CD4-positive, alpha-beta T cell (primary cell): ENCODE results near the gene NIPAL1. TPM values are rescaled to one million over a fixed set of nuclear protein-coding genes. Genes with fewer than 3 reads are reported as not detected.
A peak's percentile ranks its signal among the peaks of the same experiment; 100 is the strongest.

ENCODE experiments used
- ATAC-seq: fragments of 200-7000 bp; cut with Tn5 transposase; one replicate; pipeline ENCODE4 v1.10.0; 2022; ENCODE audit warnings: mild to moderate bottlenecking; ENCODE audit not compliant: poor library complexity
- CTCF ChIA-PET: fragments of 350-600 bp; sonication (Branson Sonifier 250); formaldehyde crosslinking; loops from one replicate; lab custom pipeline; 2021; ENCODE audit warnings: antibody characterized with exemption, inconsistent platforms; lab: Charles Lee
- POLR2A ChIA-PET: fragments of 350-600 bp; sonication (Branson Sonifier 250); formaldehyde crosslinking; loops from one replicate; lab custom pipeline; 2021; ENCODE audit warnings: antibody characterized with exemption, inconsistent platforms; lab: Charles Lee
- DNase-seq, 14 experiments: peaks; one replicate each; pipeline ENCODE4 v3.0.0-alpha.2; 2013 to 2020; ENCODE audit warnings: mixed read lengths in 2 of 14
- H3K27ac ChIP-seq, 2 donors: one replicate each; pipeline versions ENCODE4 v1.5.1 to v1.7.0; 2013; ENCODE audit warnings: low read length in 2 of 2, low read depth in 1 of 2, mild to moderate bottlenecking in 1 of 2
- H3K27me3 ChIP-seq, 2 experiments: 1 replicate in 1 of 2; 2 replicates in 1 of 2; pipeline versions ENCODE4 v1.6.1 to v1.7.0; 2013; ENCODE audit warnings: low read length in 2 of 2, control low read depth in 1 of 2, mild to moderate bottlenecking in 1 of 2, moderate library complexity in 1 of 2; ENCODE audit not compliant: insufficient read depth in 2 of 2, control insufficient read depth in 1 of 2
- H3K36me3 ChIP-seq: one replicate; pipeline ENCODE4 v1.6.1; 2013; ENCODE audit warnings: low read length, control low read depth; ENCODE audit not compliant: insufficient read depth
- H3K4me1 ChIP-seq: one replicate; pipeline ENCODE4 v1.6.1; 2013; ENCODE audit warnings: low read length, control low read depth; ENCODE audit not compliant: insufficient read depth
- H3K4me3 ChIP-seq: one replicate; pipeline ENCODE4 v1.5.1; 2013; ENCODE audit warnings: mild to moderate bottlenecking, low read length, moderate library complexity
- H3K9me3 ChIP-seq, 2 experiments: 1 replicate in 1 of 2; 2 replicates in 1 of 2; pipeline versions ENCODE4 v1.6.1 to v1.7.0; 2013; ENCODE audit warnings: low read length in 2 of 2, mild to moderate bottlenecking in 2 of 2, control low read depth in 1 of 2, moderate library complexity in 1 of 2; ENCODE audit not compliant: control insufficient read depth in 1 of 2, insufficient read depth in 1 of 2
- H3K27ac Mint-ChIP-seq: one replicate; pipeline ENCODE4 v1.8.0; 2020; ENCODE audit warnings: mixed read lengths
- H3K27me3 Mint-ChIP-seq: one replicate; pipeline ENCODE4 v1.8.0; 2021; ENCODE audit warnings: mixed read lengths
- H3K36me3 Mint-ChIP-seq: one replicate; pipeline ENCODE4 v1.8.0; 2021; ENCODE audit warnings: low read depth, mixed read lengths
- H3K4me1 Mint-ChIP-seq: one replicate; pipeline ENCODE4 v1.8.0; 2021; ENCODE audit warnings: low read depth, mixed read lengths
- H3K4me3 Mint-ChIP-seq: one replicate; pipeline ENCODE4 v1.8.0; 2020; ENCODE audit warnings: mild to moderate bottlenecking, mixed read lengths
- H3K9me3 Mint-ChIP-seq: one replicate; pipeline ENCODE4 v1.8.0; 2020; ENCODE audit warnings: mixed read lengths
- CTCF ChIP-seq: fragments of 200-600 bp; IDR thresholded peaks from one replicate; pipeline ENCODE4 v1.8.0; 2022; ENCODE audit warnings: antibody characterized with exemption, mild to moderate bottlenecking
- intact Hi-C, 2 experiments: fragments of 100-400 bp; cut with DNase I in 1 of 2; cut with micrococcal nuclease in 1 of 2; formaldehyde crosslinking; loops; one replicate each; pipeline versions ENCODE4 v1.15.1 to v1.9.0; 2023 to 2025; cut with DNase I, micrococcal nuclease
- total RNA-seq, 174 experiments: library from RNA in 2 of 174; stranded (reverse) in 2 of 174; gene quantifications; one replicate each; pipeline ENCODE4 v1.2.3 and lab custom pipeline; 2021 to 2026

The NIPAL1 gene
- total RNA-seq, 2 experiments from 2014 or later = 0.45 to 0.85 TPM

GRCh38 chr4:48012824-48013223 is 3.7 kb upstream of the NIPAL1 start:
- TF ChIP-seq CTCF = no peak
- POLR2A ChIA-PET = no interaction called here
- H3K9me3 Mint-ChIP-seq = no peaks in the 10 kb centered on the region
- no peaks in the 10 kb centered on the region for H3K36me3 ChIP-seq
- H3K4me1 Mint-ChIP-seq = peaks cover 12% of the 10 kb centered on the region
- no peak overlapping the region for H3K27ac ChIP-seq
- peaks cover 0 to 4% of the 10 kb centered on the region in 2 experiments for H3K9me3 ChIP-seq
- CTCF ChIA-PET = no interaction called here
- peaks cover 22% of the 10 kb centered on the region for H3K4me1 ChIP-seq
- no peaks in the 10 kb centered on the region for H3K36me3 Mint-ChIP-seq
- DNase-seq = no peak
- H3K27me3 Mint-ChIP-seq = peaks cover 30% of the 10 kb centered on the region
- intact Hi-C loops = loop anchor here in 1 of 2 experiments (10.0 kb wide), 1 partner anchor 548 kb away; the partner anchor contains the start of gene COMMD8
- no peak for ATAC-seq
- H3K4me3 Mint-ChIP-seq = no peak overlapping the region
- H3K27ac Mint-ChIP-seq = no peak overlapping the region
- H3K27me3 ChIP-seq = peaks cover 5 to 9% of the 10 kb centered on the region in 2 experiments
- H3K4me3 ChIP-seq = no peak overlapping the region

GRCh38 chr4:48015216-48015615 is 1.4 kb upstream of the NIPAL1 start:
- Mint-ChIP-seq H3K27ac (no peak overlapping the region), H3K27me3 (peaks cover 30% of the 10 kb centered on the region), H3K4me3 (peak overlapping the region; percentile 84), H3K9me3 (no peaks in the 10 kb centered on the region), H3K36me3 (no peaks in the 10 kb centered on the region), H3K4me1 (peaks cover 12% of the 10 kb centered on the region)
- ChIA-PET CTCF (interaction anchor here (1.1 kb wide), 1 partner anchor 84 kb away, joined by 3 read pairs; no protein-coding TSS in a partner anchor), POLR2A (no interaction called here)
- Histone ChIP-seq H3K36me3 (no peaks in the 10 kb centered on the region), H3K27ac (no peak overlapping the region), H3K9me3 (no peaks in the 10 kb centered on the region), H3K27me3 (peaks cover 0 to 9% of the 10 kb centered on the region in 2 experiments), H3K4me3 (no peak overlapping the region), H3K4me1 (peaks cover 22% of the 10 kb centered on the region)
- TF ChIP-seq CTCF = no peak
- ATAC-seq (no peak), DNase-seq (no peak)
- intact Hi-C loops = loop anchor here in 1 of 2 experiments (5.0 to 10.0 kb wide), 3 partner anchors 98 to 550 kb away; partner anchors contain the start of gene COMMD8

- ATAC-seq = no peak
- ChIA-PET POLR2A (no interaction called here), CTCF (interaction anchor here (1.1 kb wide), 1 partner anchor 85 kb away, joined by 3 read pairs; no protein-coding TSS in a partner anchor)
- Histone ChIP-seq H3K27me3 (peaks cover 0 to 9% of the 10 kb centered on the region in 2 experiments), H3K4me1 (peaks cover 22% of the 10 kb centered on the region), H3K36me3 (no peaks in the 10 kb centered on the region), H3K9me3 (no peaks in the 10 kb centered on the region), H3K27ac (no peak overlapping the region), H3K4me3 (peak overlapping the region; percentile 65)
- Mint-ChIP-seq H3K36me3 (no peaks in the 10 kb centered on the region), H3K27ac (no peak overlapping the region), H3K27me3 (peaks cover 27% of the 10 kb centered on the region), H3K9me3 (no peaks in the 10 kb centered on the region), H3K4me3 (peak overlapping the region; percentile 84), H3K4me1 (peaks cover 12% of the 10 kb centered on the region)
- no peak for DNase-seq
- TF ChIP-seq CTCF = no peak
- intact Hi-C loops = loop anchor here in 1 of 2 experiments (5.0 to 10.0 kb wide), 3 partner anchors 98 to 551 kb away; partner anchors contain the start of gene COMMD8
Measured at GRCh38 chr4:48015678-48016077, 894 bp upstream of the NIPAL1 start.
